ENCODE results near the gene GIMAP8. TPM values are rescaled to one million over a fixed set of nuclear protein-coding genes. Genes with fewer than 3 reads are reported as not detected.
A peak's percentile ranks its signal among the peaks of the same experiment; 100 is the strongest.

The GIMAP8 gene
- total RNA-seq, 1 donor from 2014 or later: 11.0 TPM

DNA sequence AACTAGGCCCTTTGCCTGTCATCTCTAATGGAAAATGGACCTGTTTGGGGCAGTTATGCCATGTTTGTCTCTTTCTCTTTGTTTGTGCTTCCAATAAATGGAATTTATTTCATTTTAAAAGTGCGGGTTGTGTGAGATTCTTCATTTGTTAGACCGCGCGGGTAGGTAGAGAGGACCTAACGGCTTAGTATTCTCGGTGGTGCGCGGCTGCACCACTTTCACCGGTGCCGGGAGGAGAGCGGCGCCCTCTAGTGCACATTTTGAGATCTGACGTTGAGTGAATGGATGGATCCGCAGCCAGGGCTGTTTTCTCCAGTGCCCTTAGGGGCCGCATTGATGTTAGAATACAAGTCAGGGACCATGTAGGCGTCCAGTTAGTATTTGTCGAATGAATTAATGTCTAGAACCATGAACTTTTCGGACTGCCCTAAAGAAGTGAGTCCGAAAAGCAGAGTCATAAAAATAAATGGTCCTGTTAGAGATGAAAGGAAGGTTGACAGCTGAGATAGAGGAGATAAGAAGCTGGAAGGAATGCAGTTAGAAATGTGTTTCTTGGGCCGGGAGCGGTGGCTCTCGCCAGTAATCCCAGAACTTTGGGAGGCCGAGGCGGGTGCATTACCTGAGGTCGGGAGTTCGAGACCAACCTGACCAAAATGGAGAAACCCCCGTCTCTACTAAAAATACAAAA, 29.3 kb upstream of the GIMAP8 start:
- TF ChIP-seq, protein P1, sequence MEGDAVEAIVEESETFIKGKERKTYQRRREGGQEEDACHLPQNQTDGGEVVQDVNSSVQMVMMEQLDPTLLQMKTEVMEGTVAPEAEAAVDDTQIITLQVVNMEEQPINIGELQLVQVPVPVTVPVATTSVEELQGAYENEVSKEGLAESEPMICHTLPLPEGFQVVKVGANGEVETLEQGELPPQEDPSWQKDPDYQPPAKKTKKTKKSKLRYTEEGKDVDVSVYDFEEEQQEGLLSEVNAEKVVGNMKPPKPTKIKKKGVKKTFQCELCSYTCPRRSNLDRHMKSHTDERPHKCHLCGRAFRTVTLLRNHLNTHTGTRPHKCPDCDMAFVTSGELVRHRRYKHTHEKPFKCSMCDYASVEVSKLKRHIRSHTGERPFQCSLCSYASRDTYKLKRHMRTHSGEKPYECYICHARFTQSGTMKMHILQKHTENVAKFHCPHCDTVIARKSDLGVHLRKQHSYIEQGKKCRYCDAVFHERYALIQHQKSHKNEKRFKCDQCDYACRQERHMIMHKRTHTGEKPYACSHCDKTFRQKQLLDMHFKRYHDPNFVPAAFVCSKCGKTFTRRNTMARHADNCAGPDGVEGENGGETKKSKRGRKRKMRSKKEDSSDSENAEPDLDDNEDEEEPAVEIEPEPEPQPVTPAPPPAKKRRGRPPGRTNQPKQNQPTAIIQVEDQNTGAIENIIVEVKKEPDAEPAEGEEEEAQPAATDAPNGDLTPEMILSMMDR (IDR thresholded peaks at IDR 0.05; ENCODE audit: borderline replicate concordance): peak; percentile 94
- peak; percentile 80 for DNase-seq
- Histone ChIP-seq H3K27ac (replicated peaks) (no peak overlapping the region), H3K9me3 (replicated peaks) (no peaks in the 10 kb centered on the region), H3K4me3 (no peak overlapping the region), H3K27me3 (ENCODE audit: low read depth) (no peaks in the 10 kb centered on the region), H3K36me3 (no peaks in the 10 kb centered on the region), H3K4me1 (peaks cover 4% of the 10 kb centered on the region)
- intact Hi-C loops (cut with micrococcal nuclease): loop anchor here (5.0 kb wide), 1 partner anchor 64 kb away; no protein-coding TSS in a partner anchor

DNA sequence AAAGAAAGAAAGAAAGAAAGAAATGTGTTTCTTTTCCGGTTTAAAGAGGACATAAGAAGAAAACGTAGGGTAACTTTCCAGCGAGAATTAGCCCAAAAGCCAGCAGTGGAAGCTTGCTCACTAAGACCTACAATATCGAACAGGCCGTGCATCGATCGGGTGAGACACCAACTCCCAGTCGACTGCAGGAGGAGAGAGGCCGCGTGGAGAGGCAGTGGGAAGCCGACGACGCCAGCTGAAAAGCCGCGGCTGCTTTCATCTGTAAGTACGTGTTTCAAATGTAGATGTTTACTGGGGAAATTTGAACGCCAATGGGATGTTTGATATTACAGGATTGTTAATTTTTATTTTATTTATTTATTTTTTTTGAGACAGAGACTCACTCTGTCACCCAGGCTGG, 28.6 kb upstream of the GIMAP8 start:
- TF ChIP-seq, protein P1 (IDR thresholded peaks at IDR 0.05; ENCODE audit: borderline replicate concordance): no peak
- no peak for DNase-seq
- no peaks in the 10 kb centered on the region for H3K9me3 ChIP-seq (replicated peaks)
- H3K36me3 ChIP-seq: no peaks in the 10 kb centered on the region
- intact Hi-C loops (cut with micrococcal nuclease): loop anchor here (5.0 kb wide), 1 partner anchor 65 kb away; no protein-coding TSS in a partner anchor
- H3K27ac ChIP-seq (replicated peaks): no peak overlapping the region
- H3K27me3 ChIP-seq (ENCODE audit: low read depth): no peaks in the 10 kb centered on the region
- no peak overlapping the region for H3K4me3 ChIP-seq
- H3K4me1 ChIP-seq: peaks cover 4% of the 10 kb centered on the region

DNA sequence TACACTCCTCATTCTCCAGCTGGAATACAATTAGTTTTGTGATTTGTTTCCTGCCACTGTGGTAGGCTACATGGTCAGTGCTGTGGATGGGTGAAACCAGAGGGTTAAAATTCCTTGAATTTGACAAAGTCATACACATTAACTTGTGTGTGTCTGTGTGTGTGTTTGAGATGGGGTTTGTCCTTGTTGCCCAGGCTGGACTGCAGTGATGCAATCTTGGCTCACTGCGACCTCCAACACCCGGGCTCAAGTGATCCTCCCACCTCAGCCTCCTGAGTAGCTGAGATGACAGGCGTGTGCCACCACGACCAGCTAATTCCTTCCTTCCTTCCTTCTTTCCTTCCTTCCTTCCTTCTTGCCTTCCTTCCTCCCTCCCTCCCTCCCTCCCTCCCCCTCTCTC, 24.8 kb upstream of the GIMAP8 start:
- Histone ChIP-seq H3K4me1 (peaks cover 10% of the 10 kb centered on the region), H3K9me3 (replicated peaks) (no peaks in the 10 kb centered on the region), H3K27ac (replicated peaks) (no peak overlapping the region), H3K4me3 (no peak overlapping the region), H3K27me3 (ENCODE audit: low read depth) (peaks cover 7% of the 10 kb centered on the region), H3K36me3 (no peaks in the 10 kb centered on the region)
- no peak for DNase-seq
- intact Hi-C loops (cut with micrococcal nuclease): no loop called here
- TF ChIP-seq, protein P1 (IDR thresholded peaks at IDR 0.05; ENCODE audit: borderline replicate concordance): no peak

DNA sequence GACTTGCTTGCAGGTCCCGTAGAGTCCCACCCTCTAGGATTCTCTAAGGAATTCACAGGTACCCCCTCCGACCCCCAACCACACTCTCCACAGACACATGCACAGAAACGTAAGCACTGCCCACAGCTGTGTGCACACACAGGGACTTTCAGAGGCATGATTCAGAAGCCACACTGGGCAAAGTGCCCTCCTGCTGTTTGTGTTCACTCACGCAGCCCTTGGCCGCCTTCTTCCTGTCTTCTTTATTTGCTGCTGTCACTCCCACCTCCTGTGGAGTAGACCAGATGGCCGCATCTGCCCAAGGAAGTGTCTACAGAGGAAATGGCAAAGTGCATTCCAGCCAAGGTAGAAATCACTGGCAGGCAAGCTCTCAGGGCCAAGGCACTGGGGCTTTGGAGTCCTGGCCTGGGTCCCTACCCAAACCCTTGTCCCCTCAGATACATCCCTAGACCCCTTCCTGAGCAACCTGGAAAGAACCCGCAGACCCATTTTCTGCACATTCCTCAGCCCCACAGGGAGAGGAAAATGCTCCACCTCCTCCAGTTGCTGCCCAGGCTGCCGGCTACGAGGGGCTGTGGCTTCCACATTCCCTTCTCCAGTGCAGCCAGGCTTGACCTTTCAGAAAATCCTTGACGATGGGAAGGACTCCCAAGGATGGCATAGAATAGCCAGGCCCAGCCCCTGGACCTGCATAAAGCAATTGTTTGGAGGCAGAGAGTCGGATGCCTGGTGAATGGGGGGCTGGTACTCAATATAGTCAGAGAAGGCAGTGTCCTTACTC, 21.6 kb upstream of the GIMAP8 start:
- Histone ChIP-seq H3K4me1 (peaks cover 7% of the 10 kb centered on the region), H3K27me3 (ENCODE audit: low read depth) (peaks cover 7% of the 10 kb centered on the region), H3K4me3 (no peak overlapping the region), H3K36me3 (no peaks in the 10 kb centered on the region), H3K27ac (replicated peaks) (no peak overlapping the region), H3K9me3 (replicated peaks) (no peaks in the 10 kb centered on the region)
- no peak for DNase-seq
- TF ChIP-seq, protein P1 (IDR thresholded peaks at IDR 0.05; ENCODE audit: borderline replicate concordance): no peak
- intact Hi-C loops (cut with micrococcal nuclease): no loop called here

DNA sequence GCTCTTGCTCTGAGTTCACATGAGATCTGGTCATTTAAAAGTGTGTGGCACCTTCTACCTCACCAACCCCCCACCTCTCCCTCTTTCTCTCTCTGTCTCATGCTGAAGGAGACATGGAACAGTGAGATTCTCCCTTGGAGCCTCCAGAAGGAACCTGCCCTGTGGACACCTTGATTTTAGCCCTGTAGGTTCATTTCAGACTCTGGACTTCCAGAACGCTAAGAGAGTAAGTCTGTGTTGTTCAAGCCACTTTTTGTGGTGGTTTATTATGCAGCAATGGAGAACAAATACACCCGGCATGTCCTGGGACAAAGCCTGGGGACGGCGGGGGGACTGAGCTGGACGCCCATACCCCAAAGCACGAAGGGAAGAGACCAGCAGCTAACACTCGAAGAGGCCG, 20.7 kb upstream of the GIMAP8 start:
- no peak for DNase-seq
- H3K27me3 ChIP-seq (ENCODE audit: low read depth): peaks cover 7% of the 10 kb centered on the region
- no peaks in the 10 kb centered on the region for H3K36me3 ChIP-seq
- no peak overlapping the region for H3K4me3 ChIP-seq
- no peak overlapping the region for H3K27ac ChIP-seq (replicated peaks)
- peaks cover 7% of the 10 kb centered on the region for H3K4me1 ChIP-seq
- TF ChIP-seq, protein P1 (IDR thresholded peaks at IDR 0.05; ENCODE audit: borderline replicate concordance): no peak
- intact Hi-C loops (cut with micrococcal nuclease): no loop called here
- H3K9me3 ChIP-seq (replicated peaks): no peaks in the 10 kb centered on the region
